ENCODE measurements around the gene PAQR4.

The PAQR4 gene

GRCh38 chr16:3022208-3022683 lies 53.1 kb downstream of the PAQR4 start:
- peak; percentile 80 for DNase-seq (ENCODE audit: low read depth)

GRCh38 chr16:3022684-3023414 lies 53.7 kb downstream of the PAQR4 start:
- DNase-seq (ENCODE audit: low read depth), result peak; percentile 43
